ENCODE measurements around the gene C12orf75.

GRCh38 chr12:105335856-105336255 lies 5.4 kb downstream of the C12orf75 start:
- no peak for TF ChIP-seq EZH2 (IDR thresholded peaks at IDR 0.05; ENCODE audit: low read depth)
- no peak for TF ChIP-seq CTCF (conservative IDR thresholded peaks at IDR 0.05)
